Jurkat, Clone E6-1 (cell line): ENCODE data around the gene SDHAF4.
"Not testable (repeated sequence)": the region's sequence is repeated elsewhere in the genome, so short reads cannot be mapped to it uniquely, and the experiment has no call there.

Experiments
- DNase-seq: peaks from one replicate; pipeline ENCODE4 v3.0.0-alpha.2; 2011; ENCODE audit warnings: low read depth, low spot score
- H3K4me3 ChIP-seq: 2 replicates; pipeline ENCODE4 v1.5.1; 2011; ENCODE audit warnings: mild to moderate bottlenecking, low read length, control low read depth, moderate library complexity

Gene SDHAF4

DNA sequence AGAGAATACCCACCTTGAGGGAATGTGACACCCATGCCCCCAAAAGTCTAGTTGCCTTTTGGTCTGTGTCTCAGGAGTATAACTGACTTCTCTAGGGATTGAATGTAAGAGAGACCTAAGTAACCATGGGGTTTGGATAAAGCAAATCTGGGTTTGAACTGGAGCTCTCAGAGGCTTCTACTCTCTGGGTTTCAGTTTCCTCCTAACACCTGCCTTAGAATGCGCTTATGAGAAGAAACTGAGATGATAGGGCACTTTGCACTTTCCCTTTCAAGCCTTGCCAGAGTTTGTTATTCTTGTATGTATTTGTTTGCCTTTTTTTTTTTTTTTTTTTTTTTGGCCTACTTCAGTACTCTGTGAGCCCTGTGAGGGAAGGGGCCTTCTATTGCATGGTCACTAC lies 19.4 kb downstream of the SDHAF4 start:
- H3K4me3 ChIP-seq, result no peak overlapping the region
- DNase-seq, result no peak

- no peak overlapping the region for H3K4me3 ChIP-seq
- DNase-seq, result no peak
Measured at GRCh38 chr6:70590400-70590799, 23.7 kb downstream of the SDHAF4 start.

DNA sequence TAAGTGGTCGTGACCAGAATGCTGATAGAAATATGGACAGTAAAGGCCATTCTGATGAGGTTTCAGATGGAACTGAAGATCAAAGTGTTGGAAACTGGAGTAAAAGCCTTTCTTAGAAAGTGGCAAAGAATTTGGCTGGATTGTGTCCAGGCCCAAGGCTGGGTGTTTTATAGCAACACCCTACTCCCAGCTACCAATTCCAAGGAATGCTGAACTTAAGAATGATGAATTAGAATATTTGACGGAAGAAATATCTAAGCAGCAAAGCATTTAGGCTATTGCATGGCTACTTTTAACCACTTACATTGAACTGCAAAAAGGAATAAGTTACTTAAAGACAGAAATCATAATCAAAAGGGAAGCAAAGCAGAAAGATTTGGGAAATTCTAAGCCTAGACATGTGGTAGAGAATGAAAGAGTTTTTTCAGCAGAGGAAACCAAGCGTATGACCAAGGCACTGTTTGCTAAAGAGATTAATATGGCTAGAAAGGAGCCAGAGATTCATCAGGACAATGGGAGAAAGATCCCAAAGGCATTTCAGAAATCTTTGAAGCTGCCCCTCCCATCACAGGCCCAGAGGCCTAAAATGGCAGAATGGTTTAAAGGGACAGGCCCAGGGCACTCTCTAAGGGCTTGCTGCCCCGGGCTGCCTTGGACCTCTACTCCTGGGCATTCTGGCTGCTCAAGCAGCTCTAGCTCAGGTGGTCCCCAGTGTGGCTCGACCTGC lies 25.8 kb downstream of the SDHAF4 start:
- no peak overlapping the region for H3K4me3 ChIP-seq
- no peak for DNase-seq

DNA sequence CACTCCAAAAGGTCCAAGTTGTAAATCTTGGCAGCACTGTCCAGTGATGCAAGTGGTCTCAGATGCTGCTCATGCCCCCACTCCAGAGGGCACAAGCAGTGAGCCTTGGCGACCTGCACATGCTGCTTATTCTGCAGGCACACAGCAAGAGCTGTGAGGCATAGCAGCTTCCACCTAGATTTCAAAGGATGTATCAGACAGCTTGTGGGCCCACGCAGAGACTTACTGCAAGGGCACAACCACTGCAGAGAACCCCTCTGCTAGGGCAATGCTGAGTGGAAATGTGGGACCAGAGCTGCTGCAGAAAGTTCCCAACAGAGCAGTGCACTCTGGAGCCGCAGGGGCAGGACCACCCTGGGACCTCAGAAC lies 26.4 kb downstream of the SDHAF4 start:
- DNase-seq, result no peak
- H3K4me3 ChIP-seq, result no peak overlapping the region

DNA sequence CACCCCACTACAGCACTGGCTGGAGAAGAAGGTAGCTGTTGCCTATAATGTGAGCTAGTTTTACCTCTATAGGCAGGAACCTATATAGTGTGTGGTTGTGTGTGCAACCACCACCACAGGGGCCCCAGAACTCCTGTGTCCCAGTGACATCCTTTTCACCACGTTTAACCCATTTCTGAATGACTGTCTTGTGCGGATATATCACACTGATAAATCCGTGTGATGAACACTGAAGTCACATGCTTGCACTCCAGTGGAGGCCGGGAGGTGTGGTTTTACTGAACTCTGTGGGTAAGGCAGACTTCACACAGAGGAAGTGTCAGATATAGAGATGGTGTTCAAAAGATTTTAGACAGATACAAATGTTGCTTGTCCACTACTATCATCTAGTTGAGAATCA lies 32.5 kb downstream of the SDHAF4 start:
- DNase-seq, result peak; percentile 61
- H3K4me3 ChIP-seq, result no peak overlapping the region

DNA sequence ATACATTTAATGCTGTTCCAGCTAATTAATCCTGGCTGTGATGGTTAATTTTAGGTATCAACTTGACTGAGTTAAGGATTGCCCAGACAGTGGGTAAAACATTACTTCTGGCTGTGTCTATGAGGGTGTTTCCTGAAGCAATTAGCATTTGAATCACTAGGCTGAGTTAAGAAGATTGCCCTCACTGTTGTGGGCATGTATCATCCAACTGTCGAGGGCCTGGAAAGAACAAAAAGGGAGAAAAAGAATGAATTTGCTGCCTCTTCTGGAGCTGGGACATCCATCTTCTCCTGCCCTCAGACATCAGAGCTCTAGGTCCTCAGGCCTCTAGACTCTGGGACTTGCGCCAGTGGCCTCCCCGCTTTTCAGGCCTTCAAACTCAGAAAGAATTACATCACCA lies 34.3 kb downstream of the SDHAF4 start:
- no peak for DNase-seq
- H3K4me3 ChIP-seq, result no peak overlapping the region

DNA sequence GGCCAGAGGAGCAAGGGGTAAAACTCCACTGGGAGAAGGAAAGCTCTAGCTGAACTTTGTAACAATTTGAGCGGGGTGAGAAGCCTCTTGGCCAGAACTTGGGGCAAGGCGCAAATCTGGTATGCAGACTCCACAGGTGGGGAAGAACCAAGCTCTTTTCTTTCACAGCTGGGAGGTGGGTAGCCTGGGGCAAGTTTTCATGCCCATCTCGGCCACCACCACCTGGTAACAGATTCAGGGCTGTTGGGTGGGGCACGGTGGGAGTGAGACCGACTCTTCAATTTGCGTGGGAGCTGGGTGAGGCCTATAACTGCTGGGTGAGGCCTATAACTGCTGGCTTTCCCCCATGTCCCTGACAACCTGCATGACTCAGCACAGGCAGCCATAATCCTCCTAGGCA lies 37.5 kb downstream of the SDHAF4 start:
- DNase-seq, result no peak

GRCh38 chr6:70607371-70607770 lies 40.6 kb downstream of the SDHAF4 start:
- H3K4me3 ChIP-seq, DNase-seq: not testable (repeated sequence)

More for the DNA sequence above, 37.5 kb downstream of the SDHAF4 start:
- no peak overlapping the region for H3K4me3 ChIP-seq

- DNase-seq, result not testable (repeated sequence)
Measured at GRCh38 chr6:70609181-70609580, 42.5 kb downstream of the SDHAF4 start.

DNA sequence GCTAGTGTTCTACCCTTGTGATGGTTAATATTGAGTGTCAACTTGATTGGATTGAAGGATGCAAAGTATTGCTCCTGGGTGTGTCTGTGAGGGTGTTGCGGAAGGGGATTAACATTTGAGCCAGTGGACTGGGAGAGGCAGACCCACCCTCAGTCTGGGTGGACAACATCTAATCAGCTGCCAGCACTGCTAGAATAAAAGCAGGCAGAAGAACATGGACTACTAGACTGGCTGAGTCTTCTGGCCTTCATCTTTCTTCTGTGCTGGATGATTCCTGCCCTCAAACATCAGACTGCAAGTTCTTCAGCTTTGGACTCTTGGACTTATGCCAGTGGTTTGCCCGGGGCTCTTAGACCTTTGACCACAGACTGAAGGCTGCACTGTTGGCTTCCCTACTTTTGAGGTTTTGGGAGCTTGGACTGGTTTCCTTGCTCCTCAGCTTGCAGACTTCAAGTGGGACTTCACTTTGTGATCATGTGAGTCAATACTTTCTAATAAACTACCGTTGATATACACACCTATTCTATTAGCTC lies 50.1 kb downstream of the SDHAF4 start:
- no peak for DNase-seq
- no peak overlapping the region for H3K4me3 ChIP-seq

More at GRCh38 chr6:70609181-70609580, 42.5 kb downstream of the SDHAF4 start:
- not testable (repeated sequence) for H3K4me3 ChIP-seq

GRCh38 chr6:70620746-70621145 lies 54.0 kb downstream of the SDHAF4 start:
- no peak overlapping the region for H3K4me3 ChIP-seq
- no peak for DNase-seq

DNA sequence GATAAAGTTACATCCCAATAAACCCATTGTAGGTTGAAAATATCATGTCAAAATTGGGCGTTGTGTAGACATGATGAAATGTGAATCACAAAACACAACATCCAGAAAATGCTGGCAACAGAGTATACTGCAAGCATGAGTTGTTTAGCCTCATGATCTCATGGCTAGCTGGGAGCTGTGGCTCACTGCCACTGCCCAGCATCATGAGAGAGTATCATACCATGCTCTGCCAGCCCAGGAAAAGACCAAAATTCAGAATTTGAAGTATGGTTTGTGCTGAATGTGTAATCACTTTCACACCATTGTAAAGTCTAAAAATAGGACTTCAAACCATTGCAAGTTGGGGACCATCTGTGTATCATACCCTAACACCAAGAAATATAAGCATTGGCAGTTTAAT lies 55.7 kb downstream of the SDHAF4 start:
- H3K4me3 ChIP-seq, result no peak overlapping the region
- no peak for DNase-seq

- no peak for DNase-seq
- no peak overlapping the region for H3K4me3 ChIP-seq
Measured at GRCh38 chr6:70625436-70625835, 58.7 kb downstream of the SDHAF4 start.

- H3K4me3 ChIP-seq, result no peak overlapping the region
- DNase-seq, result no peak
Measured at GRCh38 chr6:70627500-70628254, 60.9 kb downstream of the SDHAF4 start.

DNA sequence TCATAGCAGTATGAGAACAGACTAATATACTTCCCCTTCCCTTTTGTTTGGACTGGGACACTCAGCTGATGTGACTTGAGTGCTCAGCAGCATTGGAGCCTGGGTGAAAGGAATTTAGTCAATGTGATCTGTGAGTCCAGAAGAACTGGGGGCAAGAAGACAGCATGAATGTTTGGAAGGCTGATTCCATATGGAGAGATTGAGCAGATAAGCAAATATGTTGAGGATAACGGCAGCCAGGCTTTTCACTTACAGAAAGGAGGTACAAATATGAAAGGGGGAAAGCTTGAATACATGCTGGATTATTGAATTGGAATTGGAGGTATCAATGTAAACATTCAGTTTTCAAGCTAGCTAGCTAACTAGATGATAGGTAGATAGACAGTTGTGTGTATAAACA lies 63.2 kb downstream of the SDHAF4 start:
- no peak for DNase-seq
- no peak overlapping the region for H3K4me3 ChIP-seq

DNA sequence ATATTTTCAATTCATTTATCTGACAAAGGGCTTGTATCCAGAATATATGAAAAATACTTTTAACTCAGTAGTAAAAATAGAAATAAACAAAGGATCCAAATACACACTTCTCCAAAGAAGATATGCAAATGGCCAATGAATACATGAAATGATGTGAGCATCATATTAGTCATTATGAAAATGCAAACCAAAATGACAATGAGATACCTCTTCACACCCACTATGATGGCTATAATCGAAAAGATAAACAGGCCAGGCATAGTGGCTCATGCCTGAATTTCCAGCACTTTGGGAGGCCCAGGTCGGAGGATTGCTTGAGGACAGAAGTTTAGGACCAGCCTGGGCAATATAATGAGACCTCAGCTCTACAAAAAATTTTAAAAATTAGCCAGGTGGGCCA lies 67.1 kb downstream of the SDHAF4 start:
- DNase-seq, result no peak
- H3K4me3 ChIP-seq, result no peak overlapping the region

GRCh38 chr6:70636596-70636995 lies 69.9 kb downstream of the SDHAF4 start:
- no peak for DNase-seq
- no peak overlapping the region for H3K4me3 ChIP-seq

DNA sequence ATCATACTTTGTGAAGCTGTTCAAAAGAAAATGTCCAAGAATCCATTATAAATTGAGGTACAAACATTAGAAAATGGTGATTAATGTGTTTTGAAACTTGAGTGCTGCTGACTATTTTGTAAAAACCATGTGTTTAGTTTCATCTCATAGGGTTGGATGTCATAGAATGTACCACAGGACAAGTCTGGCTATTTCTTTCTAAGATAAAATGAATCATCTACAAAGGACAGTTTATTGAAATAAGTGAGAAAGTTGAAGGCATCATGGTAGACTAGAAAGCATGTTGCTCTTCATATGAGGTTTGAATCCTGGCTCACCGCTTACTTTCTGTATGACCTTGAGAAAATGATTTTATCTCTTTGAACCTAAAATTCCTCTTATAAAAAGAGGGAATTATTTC lies 71.7 kb downstream of the SDHAF4 start:
- H3K4me3 ChIP-seq, result no peak overlapping the region
- DNase-seq, result no peak
